ENCODE results near the gene NFKBIE. TPM values are rescaled to one million over a fixed set of nuclear protein-coding genes. Genes with fewer than 3 reads are reported as not detected.

NFKBIE gene
- total RNA-seq, 1 experiment from 2014 or later, result 9.7 TPM

DNA sequence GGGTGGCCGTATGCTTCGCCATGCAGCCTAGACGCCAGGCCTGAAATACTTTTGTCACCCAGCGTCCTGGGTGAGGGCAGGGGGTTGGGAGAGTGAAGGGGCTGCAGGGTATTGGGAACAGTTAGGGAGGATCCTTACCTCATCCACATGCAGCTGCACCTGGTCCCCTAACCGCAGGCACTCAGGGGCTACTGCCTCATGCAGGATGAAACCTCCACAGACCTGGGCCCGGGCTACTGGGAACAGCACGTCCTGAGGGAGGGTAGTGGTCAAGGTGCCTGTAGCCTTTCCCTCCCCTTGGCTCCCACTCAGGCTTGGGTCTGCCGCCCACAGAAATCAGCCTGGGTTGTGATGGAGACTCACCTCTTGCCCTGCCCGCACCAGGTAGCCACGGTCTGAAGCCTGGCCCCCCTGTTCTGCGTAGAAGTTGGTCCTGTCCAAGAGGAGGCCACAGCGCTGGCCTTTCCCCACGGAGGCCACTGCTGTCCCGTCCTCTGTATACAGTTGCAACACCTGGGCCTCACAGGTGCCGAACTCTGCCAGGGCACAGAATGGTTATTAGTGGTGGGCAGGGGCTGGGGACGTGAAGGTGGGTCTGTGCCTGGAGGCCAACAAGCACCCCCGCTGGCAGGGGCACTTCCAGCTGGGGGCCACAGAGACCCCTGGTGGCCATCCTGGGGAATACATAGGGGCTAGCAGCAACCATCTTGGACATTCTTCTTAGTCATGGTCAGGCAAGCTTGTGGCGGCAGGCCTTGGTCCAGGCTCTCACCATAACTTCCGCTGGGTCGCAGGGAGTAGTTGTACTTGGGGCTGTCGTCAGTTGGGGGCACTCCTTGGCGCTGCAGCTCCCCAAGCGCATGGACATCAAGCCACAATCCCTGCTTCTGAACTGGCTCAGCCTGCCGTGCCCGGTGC, 39.2 kb upstream of the NFKBIE start:
- no peak overlapping the region for H2BK12ac ChIP-seq (ENCODE audit: insufficient read length, low read depth, low read length)
- no peaks in the 10 kb centered on the region for H3K27me3 Mint-ChIP-seq (ENCODE audit: low read depth)
- H4K91ac ChIP-seq (ENCODE audit: insufficient read length, low read depth, low read length), result no peak overlapping the region
- H4K20me1 ChIP-seq (ENCODE audit: control insufficient read depth, insufficient read depth, insufficient read length), result no peaks in the 10 kb centered on the region
- H3K14ac ChIP-seq (ENCODE audit: insufficient read depth, low read length), result no peak overlapping the region
- H3K27ac ChIP-seq (ENCODE audit: insufficient read length, low read depth, low read length), result no peak overlapping the region
- no peak overlapping the region for H2BK15ac ChIP-seq (ENCODE audit: low read depth, low read length)
- H3K9me3 Mint-ChIP-seq, result no peaks in the 10 kb centered on the region
- H3K4ac ChIP-seq (ENCODE audit: low read depth, low read length), result no peak overlapping the region
- no peak overlapping the region for H3K4me3 Mint-ChIP-seq
- no CpG with 5 or more reads among the region's 25 CpGs for WGBS (ENCODE audit: extremely low coverage, insufficient read length, low lambda C conversion rate)
- H2AFZ ChIP-seq (ENCODE audit: low read length), result no peak overlapping the region
- no peak overlapping the region for H4K5ac ChIP-seq (ENCODE audit: insufficient read length, low read depth, low read length)
- no peaks in the 10 kb centered on the region for H3K4me1 Mint-ChIP-seq
- H3K4me2 ChIP-seq (ENCODE audit: insufficient read depth, insufficient read length, low read length), result no peak overlapping the region
- H3K56ac ChIP-seq (ENCODE audit: insufficient read length, low read depth, low read length), result no peak overlapping the region
- H3K23ac ChIP-seq (ENCODE audit: insufficient read length, low read depth, low read length), result no peak overlapping the region
- H3K23me2 ChIP-seq (ENCODE audit: insufficient read length, low read depth, low read length, poor library complexity, severe bottlenecking), result no peaks in the 10 kb centered on the region
- no peak overlapping the region for H2BK5ac ChIP-seq (ENCODE audit: insufficient read length, low read length)
- H2AK5ac ChIP-seq (ENCODE audit: insufficient read length, low read length), result no peak overlapping the region
- H3K79me2 ChIP-seq (ENCODE audit: insufficient read depth, low read length), result no peaks in the 10 kb centered on the region
- H2BK120ac ChIP-seq (ENCODE audit: low read depth, low read length, poor library complexity, severe bottlenecking), result no peak overlapping the region
- peak overlapping the region; percentile 35 for H3K18ac ChIP-seq (ENCODE audit: insufficient read length, low read depth, low read length)
- TF ChIP-seq, protein P1, sequence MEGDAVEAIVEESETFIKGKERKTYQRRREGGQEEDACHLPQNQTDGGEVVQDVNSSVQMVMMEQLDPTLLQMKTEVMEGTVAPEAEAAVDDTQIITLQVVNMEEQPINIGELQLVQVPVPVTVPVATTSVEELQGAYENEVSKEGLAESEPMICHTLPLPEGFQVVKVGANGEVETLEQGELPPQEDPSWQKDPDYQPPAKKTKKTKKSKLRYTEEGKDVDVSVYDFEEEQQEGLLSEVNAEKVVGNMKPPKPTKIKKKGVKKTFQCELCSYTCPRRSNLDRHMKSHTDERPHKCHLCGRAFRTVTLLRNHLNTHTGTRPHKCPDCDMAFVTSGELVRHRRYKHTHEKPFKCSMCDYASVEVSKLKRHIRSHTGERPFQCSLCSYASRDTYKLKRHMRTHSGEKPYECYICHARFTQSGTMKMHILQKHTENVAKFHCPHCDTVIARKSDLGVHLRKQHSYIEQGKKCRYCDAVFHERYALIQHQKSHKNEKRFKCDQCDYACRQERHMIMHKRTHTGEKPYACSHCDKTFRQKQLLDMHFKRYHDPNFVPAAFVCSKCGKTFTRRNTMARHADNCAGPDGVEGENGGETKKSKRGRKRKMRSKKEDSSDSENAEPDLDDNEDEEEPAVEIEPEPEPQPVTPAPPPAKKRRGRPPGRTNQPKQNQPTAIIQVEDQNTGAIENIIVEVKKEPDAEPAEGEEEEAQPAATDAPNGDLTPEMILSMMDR (conservative IDR thresholded peaks at IDR 0.05), result peak; percentile 86
- H3K27ac Mint-ChIP-seq, result peak overlapping the region; percentile 68 to 90 (median 70); a peak in 4 of 7 replicates
- no peak overlapping the region for H4K8ac ChIP-seq (replicated peaks; ENCODE audit: insufficient read length, low read depth, low read length)
- peak; percentile 77 for DNase-seq
- H3K9me3 ChIP-seq (ENCODE audit: control insufficient read depth, low read depth, low read length), result no peaks in the 10 kb centered on the region
- no peak overlapping the region for H2BK20ac ChIP-seq (ENCODE audit: low read depth, low read length, poor library complexity, severe bottlenecking)
- H3K79me1 ChIP-seq (ENCODE audit: insufficient read depth, low read depth, low read length, poor library complexity, severe bottlenecking), result no peaks in the 10 kb centered on the region
- no peaks in the 10 kb centered on the region for H3K4me1 ChIP-seq (ENCODE audit: insufficient read depth, low read length)
- peaks cover 37 to 88% (median 82%) of the 10 kb centered on the region in 3 experiments for H3K36me3 Mint-ChIP-seq (ENCODE audit: insufficient read depth in 1 of 3, low read depth in 3 of 3)
- H3K9ac ChIP-seq (ENCODE audit: extremely low read depth, insufficient read length, low read length), result no peak overlapping the region
- H3K27me3 ChIP-seq (ENCODE audit: insufficient read depth, low read length), result peaks cover 2% of the 10 kb centered on the region; the same call in 1 of the 2 replicates
- no peak overlapping the region for H3T11ph ChIP-seq (ENCODE audit: low read length)

Data from H9 (cell line).